ENCODE results near the gene SLC6A1. TPM values are rescaled to one million over a fixed set of nuclear protein-coding genes. Genes with fewer than 3 reads are reported as not detected.

Gene SLC6A1
- total and polyA plus RNA-seq, 3 experiments from 2014 or later, result not detected

GRCh38 chr3:10961921-10962320, 30.6 kb upstream of the SLC6A1 start:
- ChIA-PET POLR2A (no interaction called here), CTCF (no interaction called here)
- peaks cover 0 to 3% (median 0%) of the 10 kb centered on the region in 5 donors for H3K9me3 Mint-ChIP-seq

GRCh38 chr3:10962481-10963036, 30.0 kb upstream of the SLC6A1 start:
- ChIA-PET POLR2A (no interaction called here), CTCF (no interaction called here)
- H3K27ac Mint-ChIP-seq, result no peak overlapping the region
- Histone ChIP-seq H3K27ac (ENCODE audit: low read depth, low read length) (no peak overlapping the region), H3K4me1 (ENCODE audit: insufficient read depth, low read length) (no peaks in the 10 kb centered on the region), H3K27me3 (ENCODE audit: insufficient read depth, low read length, poor library complexity, severe bottlenecking) (no peaks in the 10 kb centered on the region), H3K36me3 (ENCODE audit: insufficient read depth, low read length) (no peaks in the 10 kb centered on the region), H3K9me3 (ENCODE audit: low read length) (no peaks in the 10 kb centered on the region), H3K4me3 (ENCODE audit: low read length) (no peak overlapping the region)
- no peaks in the 10 kb centered on the region for H3K4me1 Mint-ChIP-seq
- H3K36me3 Mint-ChIP-seq, result no peaks in the 10 kb centered on the region
- no peak overlapping the region for H3K4me3 Mint-ChIP-seq
- peaks cover 0 to 2% (median 0%) of the 10 kb centered on the region in 5 donors for H3K9me3 Mint-ChIP-seq
- H3K27me3 Mint-ChIP-seq, result peaks cover 0 to 30% of the 10 kb centered on the region in 2 donors
- no peak for DNase-seq

More at GRCh38 chr3:10961921-10962320, 30.6 kb upstream of the SLC6A1 start:
- Mint-ChIP-seq H3K36me3 (no peaks in the 10 kb centered on the region), H3K27ac (no peak overlapping the region), H3K27me3 (peaks cover 0 to 30% of the 10 kb centered on the region in 2 donors), H3K4me3 (no peak overlapping the region), H3K4me1 (no peaks in the 10 kb centered on the region)
- no peak overlapping the region for H3K27ac ChIP-seq (ENCODE audit: low read depth, low read length)
- H3K9me3 ChIP-seq (ENCODE audit: low read length), result no peaks in the 10 kb centered on the region
- H3K36me3 ChIP-seq (ENCODE audit: insufficient read depth, low read length), result no peaks in the 10 kb centered on the region
- no peaks in the 10 kb centered on the region for H3K27me3 ChIP-seq (ENCODE audit: insufficient read depth, low read length, poor library complexity, severe bottlenecking)
- no peak overlapping the region for H3K4me3 ChIP-seq (ENCODE audit: low read length)
- no peak for DNase-seq
- H3K4me1 ChIP-seq (ENCODE audit: insufficient read depth, low read length), result no peaks in the 10 kb centered on the region

- Histone ChIP-seq H3K27me3 (ENCODE audit: insufficient read depth, low read length, poor library complexity, severe bottlenecking) (no peaks in the 10 kb centered on the region), H3K4me3 (ENCODE audit: low read length) (no peak overlapping the region), H3K9me3 (ENCODE audit: low read length) (no peaks in the 10 kb centered on the region), H3K4me1 (ENCODE audit: insufficient read depth, low read length) (no peaks in the 10 kb centered on the region), H3K36me3 (ENCODE audit: insufficient read depth, low read length) (no peaks in the 10 kb centered on the region), H3K27ac (ENCODE audit: low read depth, low read length) (no peak overlapping the region)
- no peaks in the 10 kb centered on the region for H3K36me3 Mint-ChIP-seq
- DNase-seq, result no peak
- H3K9me3 Mint-ChIP-seq, result peaks cover 0 to 2% (median 0%) of the 10 kb centered on the region in 5 donors
- ChIA-PET CTCF (no interaction called here), POLR2A (no interaction called here)
- H3K4me3 Mint-ChIP-seq, result no peak overlapping the region
- peaks cover 0 to 35% of the 10 kb centered on the region in 2 donors for H3K27me3 Mint-ChIP-seq
- no peak overlapping the region for H3K27ac Mint-ChIP-seq
- no peaks in the 10 kb centered on the region for H3K4me1 Mint-ChIP-seq
Observed at GRCh38 chr3:10964537-10965167, 27.9 kb upstream of the SLC6A1 start.

- no peaks in the 10 kb centered on the region for H3K27me3 ChIP-seq (ENCODE audit: insufficient read depth, low read length, poor library complexity, severe bottlenecking)
- H3K4me3 Mint-ChIP-seq, result no peak overlapping the region
- peaks cover 16 to 31% of the 10 kb centered on the region in 2 donors for H3K27me3 Mint-ChIP-seq
- H3K4me3 ChIP-seq (ENCODE audit: low read length), result no peak overlapping the region
- H3K9me3 Mint-ChIP-seq, result no peaks in the 10 kb centered on the region
- CTCF ChIA-PET, result no interaction called here
- no peaks in the 10 kb centered on the region for H3K9me3 ChIP-seq (ENCODE audit: low read length)
- H3K4me1 ChIP-seq (ENCODE audit: insufficient read depth, low read length), result no peaks in the 10 kb centered on the region
- H3K36me3 ChIP-seq (ENCODE audit: insufficient read depth, low read length), result no peaks in the 10 kb centered on the region
- H3K27ac ChIP-seq (ENCODE audit: low read depth, low read length), result no peak overlapping the region
- POLR2A ChIA-PET, result no interaction called here
- peak overlapping the region in 1 of 8 donors; percentile 72 for H3K27ac Mint-ChIP-seq
- DNase-seq, result no peak
- H3K4me1 Mint-ChIP-seq, result no peaks in the 10 kb centered on the region
- no peaks in the 10 kb centered on the region for H3K36me3 Mint-ChIP-seq
Observed at GRCh38 chr3:10968401-10968800, 24.1 kb upstream of the SLC6A1 start.

- Mint-ChIP-seq H3K4me3 (no peak overlapping the region), H3K4me1 (no peaks in the 10 kb centered on the region), H3K9me3 (peaks cover 0 to 2% (median 0%) of the 10 kb centered on the region in 5 donors), H3K27ac (no peak overlapping the region), H3K27me3 (peaks cover 21 to 34% of the 10 kb centered on the region in 2 donors), H3K36me3 (no peaks in the 10 kb centered on the region)
- H3K9me3 ChIP-seq (ENCODE audit: low read length), result no peaks in the 10 kb centered on the region
- ChIA-PET POLR2A (no interaction called here), CTCF (no interaction called here)
- H3K4me3 ChIP-seq (ENCODE audit: low read length), result no peak overlapping the region
- no peaks in the 10 kb centered on the region for H3K27me3 ChIP-seq (ENCODE audit: insufficient read depth, low read length, poor library complexity, severe bottlenecking)
- H3K27ac ChIP-seq (ENCODE audit: low read depth, low read length), result no peak overlapping the region
- no peaks in the 10 kb centered on the region for H3K4me1 ChIP-seq (ENCODE audit: insufficient read depth, low read length)
- H3K36me3 ChIP-seq (ENCODE audit: insufficient read depth, low read length), result no peaks in the 10 kb centered on the region
- DNase-seq, result no peak
Observed at GRCh38 chr3:10970306-10970960, 22.1 kb upstream of the SLC6A1 start.

- POLR2A ChIA-PET, result no interaction called here
- H3K27ac ChIP-seq (ENCODE audit: low read depth, low read length), result no peak overlapping the region
- Mint-ChIP-seq H3K4me1 (no peaks in the 10 kb centered on the region), H3K27ac (peak overlapping the region in 1 of 8 donors; percentile 61), H3K27me3 (peaks cover 26% of the 10 kb centered on the region in 2 donors), H3K9me3 (peaks cover 0 to 8% (median 0%) of the 10 kb centered on the region in 5 donors), H3K4me3 (no peak overlapping the region), H3K36me3 (no peaks in the 10 kb centered on the region)
- H3K27me3 ChIP-seq (ENCODE audit: insufficient read depth, low read length, poor library complexity, severe bottlenecking), result no peaks in the 10 kb centered on the region
- CTCF ChIA-PET, result no interaction called here
- no peak overlapping the region for H3K4me3 ChIP-seq (ENCODE audit: low read length)
- no peaks in the 10 kb centered on the region for H3K4me1 ChIP-seq (ENCODE audit: insufficient read depth, low read length)
- no peaks in the 10 kb centered on the region for H3K36me3 ChIP-seq (ENCODE audit: insufficient read depth, low read length)
- no peaks in the 10 kb centered on the region for H3K9me3 ChIP-seq (ENCODE audit: low read length)
- no peak for DNase-seq
Observed at GRCh38 chr3:10972072-10972782, 20.3 kb upstream of the SLC6A1 start.

- H3K36me3 Mint-ChIP-seq, result no peaks in the 10 kb centered on the region
- ChIA-PET POLR2A (no interaction called here), CTCF (no interaction called here)
- no peak overlapping the region for H3K27ac Mint-ChIP-seq
- Histone ChIP-seq H3K9me3 (ENCODE audit: low read length) (no peaks in the 10 kb centered on the region), H3K27me3 (ENCODE audit: insufficient read depth, low read length, poor library complexity, severe bottlenecking) (no peaks in the 10 kb centered on the region), H3K36me3 (ENCODE audit: insufficient read depth, low read length) (no peaks in the 10 kb centered on the region), H3K27ac (ENCODE audit: low read depth, low read length) (no peak overlapping the region), H3K4me3 (ENCODE audit: low read length) (no peak overlapping the region), H3K4me1 (ENCODE audit: insufficient read depth, low read length) (no peaks in the 10 kb centered on the region)
- peaks cover 0 to 8% (median 0%) of the 10 kb centered on the region in 5 donors for H3K9me3 Mint-ChIP-seq
- H3K27me3 Mint-ChIP-seq, result peaks cover 26% of the 10 kb centered on the region in 2 donors
- no peaks in the 10 kb centered on the region for H3K4me1 Mint-ChIP-seq
- H3K4me3 Mint-ChIP-seq, result no peak overlapping the region
- DNase-seq, result no peak
Observed at GRCh38 chr3:10973046-10973595, 19.4 kb upstream of the SLC6A1 start.

- Mint-ChIP-seq H3K27me3 (peaks cover 25 to 29% of the 10 kb centered on the region in 2 donors), H3K36me3 (no peaks in the 10 kb centered on the region), H3K4me3 (no peak overlapping the region), H3K27ac (no peak overlapping the region), H3K4me1 (no peaks in the 10 kb centered on the region), H3K9me3 (peaks cover 0 to 8% (median 0%) of the 10 kb centered on the region in 5 donors)
- no peak for DNase-seq
- CTCF ChIA-PET, result no interaction called here
- POLR2A ChIA-PET, result no interaction called here
- no peak overlapping the region for H3K4me3 ChIP-seq (ENCODE audit: low read length)
- H3K9me3 ChIP-seq (ENCODE audit: low read length), result no peaks in the 10 kb centered on the region
- no peak overlapping the region for H3K27ac ChIP-seq (ENCODE audit: low read depth, low read length)
- no peaks in the 10 kb centered on the region for H3K4me1 ChIP-seq (ENCODE audit: insufficient read depth, low read length)
- H3K36me3 ChIP-seq (ENCODE audit: insufficient read depth, low read length), result no peaks in the 10 kb centered on the region
- H3K27me3 ChIP-seq (ENCODE audit: insufficient read depth, low read length, poor library complexity, severe bottlenecking), result no peaks in the 10 kb centered on the region
Observed at GRCh38 chr3:10974131-10974530, 18.4 kb upstream of the SLC6A1 start.

Data from CD8-positive, alpha-beta memory T cell (primary cell).